OCI-LY3 (cell line): ENCODE data around the gene MCF2L2.

Experiments
- H2AFZ ChIP-seq: fragments of 200-600, 300-600 bp; shearing (Covaris generic); 2 replicates; pipeline ENCODE4 v1.6.0; 2014; ENCODE audit warnings: antibody characterized with exemption, low read depth, low read length
- H3K27ac ChIP-seq: fragments of 200-600, 300-600 bp; sonication (generic); 2 replicates; pipeline ENCODE4 v1.5.1; 2014; ENCODE audit warnings: mild to moderate bottlenecking, low read length, moderate library complexity, mixed read lengths
- H3K27me3 ChIP-seq: fragments of 200-600, 300-600 bp; sonication (generic); 2 replicates; pipeline ENCODE4 v1.6.1; 2014; ENCODE audit warnings: low read depth, low read length, mixed read lengths
- H3K36me3 ChIP-seq: fragments of 200-600, 300-600 bp; sonication (generic); replicated peaks from 2 replicates; pipeline ENCODE3; 2014; ENCODE audit warnings: low read depth, low read length, mixed read lengths
- H3K4me1 ChIP-seq: fragments of 300-600, 200-600 bp; sonication (generic); 2 replicates; pipeline ENCODE4 v1.6.1; 2014; ENCODE audit warnings: low read length, mixed read lengths
- H3K4me2 ChIP-seq: fragments of 200-600, 300-600 bp; sonication (generic); 2 replicates; pipeline ENCODE4 v1.6.1; 2014; ENCODE audit warnings: low read length, mixed read lengths
- H3K4me3 ChIP-seq: fragments of 300-600, 200-600 bp; sonication (generic); 2 replicates; pipeline ENCODE4 v1.5.1; 2014; ENCODE audit warnings: antibody characterized with exemption, mild to moderate bottlenecking, low read length, moderate library complexity
- H3K79me2 ChIP-seq: fragments of 300-600, 200-600 bp; shearing (Covaris generic); 2 replicates; pipeline ENCODE4 v1.6.1; 2014; ENCODE audit warnings: mild to moderate bottlenecking, low read length, mixed read lengths
- H3K9ac ChIP-seq: fragments of 300-600, 200-600 bp; shearing (Covaris generic); 2 replicates; pipeline ENCODE4 v1.6.0; 2014; ENCODE audit warnings: mild to moderate bottlenecking, low read length, moderate library complexity
- H3K9me3 ChIP-seq: fragments of 200-600, 300-600 bp; shearing (Covaris generic); 2 replicates; pipeline ENCODE4 v1.6.1; 2014; ENCODE audit warnings: low read length, mixed read lengths; ENCODE audit not compliant: insufficient read depth
- H4K20me1 ChIP-seq: fragments of 200-600, 300-600 bp; sonication (generic); 2 replicates; pipeline ENCODE4 v1.6.1; 2016; ENCODE audit warnings: low read length, mixed read lengths; ENCODE audit not compliant: insufficient read depth
- CTCF ChIP-seq: fragments of 200-600, 300-600 bp; sonication (generic); IDR thresholded peaks from 2 replicates; pipeline ENCODE4 v1.5.1; 2014; ENCODE audit warnings: antibody characterized with exemption, low read length, low read depth
- EZH2phosphoT487 ChIP-seq: fragments of 200-600 bp; shearing (Covaris generic); IDR thresholded peaks from 2 replicates; pipeline ENCODE4 v1.6.1; 2018; ENCODE audit warnings: antibody characterized with exemption, mixed run types, low read depth

MCF2L2 gene

GRCh38 chr3:183357564-183358079 is 70.8 kb downstream of the MCF2L2 start:
- Histone ChIP-seq H3K4me1 (no peaks in the 10 kb centered on the region), H3K36me3 (no peaks in the 10 kb centered on the region), H3K4me3 (no peak overlapping the region), H3K79me2 (no peaks in the 10 kb centered on the region), H3K9me3 (no peaks in the 10 kb centered on the region), H4K20me1 (no peaks in the 10 kb centered on the region), H2AFZ (no peak overlapping the region), H3K4me2 (no peak overlapping the region), H3K9ac (no peak overlapping the region), H3K27ac (no peak overlapping the region), H3K27me3 (peaks cover 11% of the 10 kb centered on the region; the same call in 1 of the 2 replicates)
- TF ChIP-seq CTCF (no peak), EZH2phosphoT487 (no peak)

- Histone ChIP-seq H3K4me3 (no peak overlapping the region), H3K36me3 (no peaks in the 10 kb centered on the region), H3K27ac (no peak overlapping the region), H3K9me3 (no peaks in the 10 kb centered on the region), H2AFZ (no peak overlapping the region), H3K4me1 (no peaks in the 10 kb centered on the region), H4K20me1 (no peaks in the 10 kb centered on the region), H3K9ac (no peak overlapping the region), H3K27me3 (peaks cover 11% of the 10 kb centered on the region; the same call in 1 of the 2 replicates), H3K4me2 (no peak overlapping the region), H3K79me2 (no peaks in the 10 kb centered on the region)
- TF ChIP-seq EZH2phosphoT487 (no peak), CTCF (no peak)
Measured at GRCh38 chr3:183356920-183357319, 71.5 kb downstream of the MCF2L2 start.

- Histone ChIP-seq H2AFZ (no peak overlapping the region), H4K20me1 (no peaks in the 10 kb centered on the region), H3K4me2 (no peak overlapping the region), H3K4me3 (no peak overlapping the region), H3K79me2 (no peaks in the 10 kb centered on the region), H3K9me3 (no peaks in the 10 kb centered on the region), H3K27ac (no peak overlapping the region), H3K4me1 (no peaks in the 10 kb centered on the region), H3K27me3 (peaks cover 12% of the 10 kb centered on the region; the same call in 1 of the 2 replicates), H3K36me3 (no peaks in the 10 kb centered on the region), H3K9ac (no peak overlapping the region)
- no peak for TF ChIP-seq CTCF
Measured at GRCh38 chr3:183354874-183355273, 73.5 kb downstream of the MCF2L2 start.

- Histone ChIP-seq H3K9ac (no peak overlapping the region), H3K4me3 (no peak overlapping the region), H3K27ac (no peak overlapping the region), H3K36me3 (no peaks in the 10 kb centered on the region), H3K9me3 (no peaks in the 10 kb centered on the region), H2AFZ (no peak overlapping the region), H3K27me3 (peaks cover 15% of the 10 kb centered on the region; the same call in 1 of the 2 replicates), H3K4me1 (no peaks in the 10 kb centered on the region), H4K20me1 (no peaks in the 10 kb centered on the region), H3K4me2 (no peak overlapping the region), H3K79me2 (no peaks in the 10 kb centered on the region)
- no peak for TF ChIP-seq EZH2phosphoT487
- no peak for TF ChIP-seq CTCF
Measured at GRCh38 chr3:183354325-183354831, 74.0 kb downstream of the MCF2L2 start.
